Parathyroid adenoma (tissue), 2 donors: ENCODE measurements around the gene PKDCC.
"Not testable (repeated sequence)": the region's sequence is repeated elsewhere in the genome, so short reads cannot be mapped to it uniquely, and the experiment has no call there.

Source experiments
- H2AFZ ChIP-seq: fragments of 300-600 bp; sonication (generic); one replicate; pipeline ENCODE4 v1.7.0; 2017; ENCODE audit warnings: antibody characterized with exemption, mild to moderate bottlenecking
- H3K27ac ChIP-seq: fragments of 300-600 bp; sonication (generic); one replicate; pipeline ENCODE4 v1.7.0; 2017
- H3K27me3 ChIP-seq: fragments of 300-600 bp; sonication (generic); one replicate; pipeline ENCODE4 v1.7.0; 2017; ENCODE audit warnings: low read length; ENCODE audit not compliant: control insufficient read depth, insufficient read depth
- H3K36me3 ChIP-seq: fragments of 300-600 bp; sonication (generic); one replicate; pipeline ENCODE4 v1.7.0; 2017; ENCODE audit warnings: low read length; ENCODE audit not compliant: control insufficient read depth, insufficient read depth
- H3K4me1 ChIP-seq: fragments of 300-600 bp; sonication (generic); one replicate; pipeline ENCODE4 v1.7.0; 2017; ENCODE audit warnings: control low read depth
- H3K4me2 ChIP-seq: fragments of 300-600 bp; sonication (generic); one replicate; pipeline ENCODE4 v1.7.0; 2017; ENCODE audit warnings: low read length
- H3K4me3 ChIP-seq: fragments of 300-600 bp; sonication (generic); one replicate; pipeline ENCODE4 v1.7.0; 2017; ENCODE audit warnings: low read depth, low read length
- H3K79me2 ChIP-seq: fragments of 300-600 bp; sonication (generic); one replicate; pipeline ENCODE4 v1.7.0; 2017; ENCODE audit warnings: control low read depth
- H3K9ac ChIP-seq: fragments of 300-600 bp; sonication (generic); one replicate; pipeline ENCODE4 v1.7.0; 2017; ENCODE audit warnings: mild to moderate bottlenecking
- H3K9me3 ChIP-seq: fragments of 300-600 bp; sonication (generic); one replicate; pipeline ENCODE4 v1.7.0; 2017; ENCODE audit warnings: low read length; ENCODE audit not compliant: control insufficient read depth
- TF ChIP-seq, protein P1 (sequence below): fragments of 300-600 bp; sonication (generic); IDR thresholded peaks from one replicate; pipeline ENCODE4 v1.7.0; 2017; ENCODE audit warnings: antibody characterized with exemption, mild to moderate bottlenecking
- donor health status: primary hyperparathyroidism.

PKDCC gene

DNA sequence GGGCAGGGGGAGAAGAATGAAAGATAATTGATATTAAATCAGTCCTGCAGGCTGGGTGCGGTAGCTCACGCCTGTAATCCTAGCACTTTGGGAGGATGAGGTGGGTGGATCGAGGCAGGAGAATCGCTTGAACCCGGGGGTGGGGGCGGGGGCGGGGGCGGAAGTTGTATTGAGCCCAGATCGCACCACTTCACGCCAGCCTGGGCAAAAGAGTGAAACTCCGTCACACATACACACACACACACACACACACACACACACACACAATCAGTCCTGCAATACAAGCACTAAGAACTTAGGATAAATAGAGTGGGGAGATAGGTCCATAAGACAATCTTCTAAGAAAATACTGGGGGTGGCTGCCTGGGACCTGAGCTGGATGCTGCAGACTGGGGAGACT lies 15.1 kb upstream of the PKDCC start:
- H3K4me2 ChIP-seq = no peak overlapping the region
- TF ChIP-seq, protein P1, sequence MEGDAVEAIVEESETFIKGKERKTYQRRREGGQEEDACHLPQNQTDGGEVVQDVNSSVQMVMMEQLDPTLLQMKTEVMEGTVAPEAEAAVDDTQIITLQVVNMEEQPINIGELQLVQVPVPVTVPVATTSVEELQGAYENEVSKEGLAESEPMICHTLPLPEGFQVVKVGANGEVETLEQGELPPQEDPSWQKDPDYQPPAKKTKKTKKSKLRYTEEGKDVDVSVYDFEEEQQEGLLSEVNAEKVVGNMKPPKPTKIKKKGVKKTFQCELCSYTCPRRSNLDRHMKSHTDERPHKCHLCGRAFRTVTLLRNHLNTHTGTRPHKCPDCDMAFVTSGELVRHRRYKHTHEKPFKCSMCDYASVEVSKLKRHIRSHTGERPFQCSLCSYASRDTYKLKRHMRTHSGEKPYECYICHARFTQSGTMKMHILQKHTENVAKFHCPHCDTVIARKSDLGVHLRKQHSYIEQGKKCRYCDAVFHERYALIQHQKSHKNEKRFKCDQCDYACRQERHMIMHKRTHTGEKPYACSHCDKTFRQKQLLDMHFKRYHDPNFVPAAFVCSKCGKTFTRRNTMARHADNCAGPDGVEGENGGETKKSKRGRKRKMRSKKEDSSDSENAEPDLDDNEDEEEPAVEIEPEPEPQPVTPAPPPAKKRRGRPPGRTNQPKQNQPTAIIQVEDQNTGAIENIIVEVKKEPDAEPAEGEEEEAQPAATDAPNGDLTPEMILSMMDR = no peak
- no peak overlapping the region for H3K27ac ChIP-seq
- H3K9ac ChIP-seq = no peak overlapping the region
- no peak overlapping the region for H3K4me3 ChIP-seq
- no peaks in the 10 kb centered on the region for H3K4me1 ChIP-seq
- H3K27me3 ChIP-seq = no peaks in the 10 kb centered on the region
- H3K9me3 ChIP-seq = no peaks in the 10 kb centered on the region
- H3K36me3 ChIP-seq = no peaks in the 10 kb centered on the region
- no peak overlapping the region for H2AFZ ChIP-seq
- no peaks in the 10 kb centered on the region for H3K79me2 ChIP-seq

DNA sequence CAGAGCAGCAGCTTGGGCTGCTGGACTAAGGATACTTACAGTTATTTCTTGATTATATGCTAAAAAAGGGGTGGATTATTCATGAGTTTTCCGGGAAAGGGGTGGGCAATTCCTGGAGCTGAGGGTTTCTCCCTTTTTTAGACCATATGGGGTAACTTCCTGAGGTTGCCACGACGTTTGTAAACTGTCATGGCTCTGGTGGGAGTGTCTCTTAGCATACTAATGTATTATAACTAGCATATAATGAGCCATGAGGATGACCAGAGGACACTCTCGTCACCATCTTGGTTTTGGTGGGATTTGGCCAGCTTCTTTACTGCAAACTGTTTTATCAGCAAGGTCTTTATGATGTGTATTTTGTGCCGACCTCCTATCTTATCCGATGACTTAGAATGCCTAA lies 13.7 kb upstream of the PKDCC start:
- not testable (repeated sequence) for H3K4me1 ChIP-seq, H3K9me3 ChIP-seq, H2AFZ ChIP-seq, H3K9ac ChIP-seq, H3K4me3 ChIP-seq, H3K36me3 ChIP-seq, H3K27me3 ChIP-seq, H3K79me2 ChIP-seq, H3K27ac ChIP-seq, H3K4me2 ChIP-seq

DNA sequence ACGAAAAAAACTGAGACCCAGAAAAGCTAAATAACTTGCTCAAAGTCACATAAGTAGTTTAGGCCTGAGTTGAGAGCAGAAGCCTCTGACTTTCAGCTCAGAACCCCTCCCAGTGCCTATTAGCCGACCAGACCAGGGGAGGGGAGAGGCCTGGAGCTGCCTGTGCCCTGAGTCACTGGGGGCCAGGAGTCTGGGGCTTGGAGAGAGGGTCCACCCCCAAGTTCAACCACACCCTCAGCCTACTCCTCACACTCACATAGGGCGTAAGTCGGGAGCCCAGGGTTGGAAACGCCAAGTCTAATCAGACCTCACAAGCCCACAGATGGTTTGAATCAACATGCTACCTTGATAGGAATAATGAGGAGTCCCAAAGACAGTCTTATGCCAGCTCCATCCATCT lies 12.6 kb upstream of the PKDCC start:
- H3K4me3 ChIP-seq = no peak overlapping the region

DNA sequence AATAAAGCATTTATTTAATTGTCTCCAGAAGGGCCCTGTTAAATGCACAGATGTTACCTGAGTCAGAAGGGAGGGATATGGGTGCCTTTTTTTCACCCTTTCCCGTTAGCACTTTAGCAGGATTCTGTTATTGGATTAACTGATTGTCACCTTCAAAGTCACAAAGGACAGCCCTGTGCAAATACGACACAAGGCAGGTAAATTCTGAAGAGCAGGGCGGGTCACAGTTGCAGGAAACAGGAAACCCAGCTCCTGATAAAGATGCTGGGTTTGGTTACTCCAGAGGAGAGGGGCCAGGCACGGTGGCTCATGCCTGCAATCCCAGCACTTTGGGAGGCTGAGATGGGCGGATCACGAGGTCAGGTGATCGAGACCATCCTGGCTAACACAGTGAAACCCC lies 11.4 kb upstream of the PKDCC start:
- Histone ChIP-seq H3K9me3 (no peaks in the 10 kb centered on the region), H3K4me1 (no peaks in the 10 kb centered on the region), H3K79me2 (no peaks in the 10 kb centered on the region), H3K27me3 (no peaks in the 10 kb centered on the region), H3K4me2 (no peak overlapping the region), H3K27ac (no peak overlapping the region), H3K9ac (no peak overlapping the region), H2AFZ (no peak overlapping the region), H3K4me3 (no peak overlapping the region), H3K36me3 (no peaks in the 10 kb centered on the region)
- TF ChIP-seq, protein P1 = no peak

More for the DNA sequence above, 12.6 kb upstream of the PKDCC start:
- Histone ChIP-seq H2AFZ (no peak overlapping the region), H3K79me2 (no peaks in the 10 kb centered on the region), H3K4me1 (no peaks in the 10 kb centered on the region), H3K9me3 (no peaks in the 10 kb centered on the region), H3K27ac (no peak overlapping the region), H3K9ac (no peak overlapping the region), H3K4me2 (no peak overlapping the region), H3K36me3 (no peaks in the 10 kb centered on the region), H3K27me3 (no peaks in the 10 kb centered on the region)
- TF ChIP-seq, protein P1 = no peak

DNA sequence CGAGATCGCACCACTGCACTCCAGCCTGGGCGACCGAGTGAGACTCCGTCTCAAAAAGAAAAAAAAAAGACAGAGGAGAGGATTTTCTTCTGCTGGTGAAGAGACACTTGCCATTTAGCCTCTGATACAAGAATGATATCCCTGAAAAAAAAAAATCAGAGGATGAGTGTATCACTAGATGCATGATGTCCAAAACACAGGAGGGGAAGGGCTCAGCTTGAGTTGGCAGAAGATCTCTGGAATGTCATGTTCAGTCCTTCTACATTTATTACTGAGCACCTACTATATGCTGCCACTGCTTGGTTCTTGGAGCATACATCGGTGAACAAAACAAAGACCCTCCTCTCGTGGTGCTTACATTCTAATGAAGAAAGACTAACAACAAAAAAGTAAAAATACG lies 10.9 kb upstream of the PKDCC start:
- Histone ChIP-seq H3K27ac (no peak overlapping the region), H3K4me2 (no peak overlapping the region), H3K9me3 (no peaks in the 10 kb centered on the region), H3K27me3 (no peaks in the 10 kb centered on the region), H3K79me2 (no peaks in the 10 kb centered on the region), H2AFZ (no peak overlapping the region), H3K4me3 (no peak overlapping the region), H3K9ac (no peak overlapping the region), H3K4me1 (no peaks in the 10 kb centered on the region), H3K36me3 (no peaks in the 10 kb centered on the region)
- TF ChIP-seq, protein P1 = no peak
